Measurements from ENCODE around the gene SCLT1. TPM values are rescaled to one million over a fixed set of nuclear protein-coding genes. Genes with fewer than 3 reads are reported as not detected.

SCLT1 gene
- total and polyA plus RNA-seq, 2 experiments from 2014 or later, result 5.7 to 13.9 TPM

GRCh38 chr4:128854433-128854832 is 238.9 kb downstream of the SCLT1 start:
- Histone ChIP-seq H3K9me3 (ENCODE audit: low read depth) (no peaks in the 10 kb centered on the region), H3K36me3 (peaks cover 29% of the 10 kb centered on the region), H3K4me3 (no peak overlapping the region), H3K4me1 (ENCODE audit: low read depth) (no peaks in the 10 kb centered on the region), H3K27me3 (no peaks in the 10 kb centered on the region), H3K27ac (no peak overlapping the region)
- no peak for TF ChIP-seq CTCF (IDR thresholded peaks at IDR 0.05; ENCODE audit: low read depth, low read length)
- DNase-seq (ENCODE audit: low read depth in 1 of 2, low spot score in 1 of 2), result peak in 1 of 2 donors; percentile 49

DNA sequence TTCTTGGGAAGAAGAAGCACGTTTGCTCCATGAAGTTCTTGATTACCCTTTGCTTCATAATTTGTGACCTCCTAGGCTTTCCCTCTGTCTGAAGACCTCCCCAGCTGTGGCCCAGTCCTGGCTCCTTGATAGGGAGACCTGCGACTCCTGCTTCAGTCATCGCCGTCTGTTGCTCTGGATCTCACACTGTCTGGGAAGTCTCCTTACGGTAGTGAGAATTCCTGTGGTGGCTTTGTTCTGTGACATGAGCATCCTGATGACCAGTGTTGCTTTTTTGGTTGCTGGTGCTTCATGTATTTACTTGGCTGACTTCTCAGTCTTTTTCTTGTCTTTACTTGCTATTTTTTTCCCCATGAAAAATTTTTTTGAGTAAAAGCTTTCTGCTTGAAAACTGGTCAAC is 239.6 kb downstream of the SCLT1 start:
- peaks cover 31% of the 10 kb centered on the region for H3K36me3 ChIP-seq
- H3K4me3 ChIP-seq, result no peak overlapping the region
- H3K27me3 ChIP-seq, result no peaks in the 10 kb centered on the region
- peak in 1 of 2 donors; percentile 26 for DNase-seq (ENCODE audit: low read depth in 1 of 2, low spot score in 1 of 2)
- H3K4me1 ChIP-seq (ENCODE audit: low read depth), result no peaks in the 10 kb centered on the region
- no peaks in the 10 kb centered on the region for H3K9me3 ChIP-seq (ENCODE audit: low read depth)
- H3K27ac ChIP-seq, result no peak overlapping the region
- TF ChIP-seq CTCF (IDR thresholded peaks at IDR 0.05; ENCODE audit: low read depth, low read length), result no peak

DNA sequence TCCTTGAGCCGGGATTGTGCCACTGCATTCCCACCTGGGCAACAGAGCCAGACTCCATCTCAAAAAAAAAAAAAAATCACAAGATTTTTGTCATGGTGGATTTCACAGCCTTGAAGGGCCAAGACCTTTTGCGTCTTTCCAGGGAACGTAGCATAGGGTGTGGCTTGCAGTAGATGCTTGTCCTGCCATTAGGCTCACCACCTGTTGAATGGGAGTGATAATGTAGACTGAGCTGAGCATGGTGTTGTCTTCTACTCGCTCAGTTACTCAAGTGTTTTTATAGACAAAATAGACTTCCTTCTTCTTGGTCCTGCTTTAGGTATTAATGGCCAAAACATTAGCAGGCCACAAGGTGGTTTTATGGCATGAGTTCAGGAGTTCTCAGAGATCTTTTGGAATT is 243.1 kb downstream of the SCLT1 start:
- TF ChIP-seq CTCF (IDR thresholded peaks at IDR 0.05; ENCODE audit: low read depth, low read length), result no peak
- Histone ChIP-seq H3K36me3 (peaks cover 20% of the 10 kb centered on the region), H3K4me1 (ENCODE audit: low read depth) (no peaks in the 10 kb centered on the region), H3K27ac (no peak overlapping the region), H3K9me3 (ENCODE audit: low read depth) (no peaks in the 10 kb centered on the region), H3K4me3 (no peak overlapping the region), H3K27me3 (no peaks in the 10 kb centered on the region)
- no peak for DNase-seq (ENCODE audit: low read depth in 1 of 2, low spot score in 1 of 2)

GRCh38 chr4:128848461-128848860 is 244.9 kb downstream of the SCLT1 start:
- H3K9me3 ChIP-seq (ENCODE audit: low read depth), result no peaks in the 10 kb centered on the region
- no peak overlapping the region for H3K4me3 ChIP-seq
- H3K27ac ChIP-seq, result no peak overlapping the region
- DNase-seq (ENCODE audit: low read depth in 1 of 2, low spot score in 1 of 2), result no peak
- TF ChIP-seq CTCF (IDR thresholded peaks at IDR 0.05; ENCODE audit: low read depth, low read length), result no peak
- H3K4me1 ChIP-seq (ENCODE audit: low read depth), result no peaks in the 10 kb centered on the region
- H3K36me3 ChIP-seq, result peaks cover 22% of the 10 kb centered on the region
- H3K27me3 ChIP-seq, result no peaks in the 10 kb centered on the region

GRCh38 chr4:128847082-128847724 is 246.1 kb downstream of the SCLT1 start:
- H3K27ac ChIP-seq, result no peak overlapping the region
- H3K4me1 ChIP-seq (ENCODE audit: low read depth), result no peaks in the 10 kb centered on the region
- TF ChIP-seq CTCF (IDR thresholded peaks at IDR 0.05; ENCODE audit: low read depth, low read length), result no peak
- no peak overlapping the region for H3K4me3 ChIP-seq
- no peaks in the 10 kb centered on the region for H3K27me3 ChIP-seq
- DNase-seq (ENCODE audit: low read depth in 1 of 2, low spot score in 1 of 2), result peak in 1 of 2 donors; percentile 27
- H3K36me3 ChIP-seq, result peaks cover 15% of the 10 kb centered on the region
- no peaks in the 10 kb centered on the region for H3K9me3 ChIP-seq (ENCODE audit: low read depth)

Measured in cardiac muscle cell (in vitro differentiated cells and primary cell).